ENCODE results near the gene FKBP7. TPM values are rescaled to one million over a fixed set of nuclear protein-coding genes. Genes with fewer than 3 reads are reported as not detected.

The FKBP7 gene
- total and polyA plus RNA-seq, 2 of the 13 experiments (the other 11 are each of a cell fraction or from before 2014, with no cell fraction given) = 12.4 to 14.8 TPM

DNA sequence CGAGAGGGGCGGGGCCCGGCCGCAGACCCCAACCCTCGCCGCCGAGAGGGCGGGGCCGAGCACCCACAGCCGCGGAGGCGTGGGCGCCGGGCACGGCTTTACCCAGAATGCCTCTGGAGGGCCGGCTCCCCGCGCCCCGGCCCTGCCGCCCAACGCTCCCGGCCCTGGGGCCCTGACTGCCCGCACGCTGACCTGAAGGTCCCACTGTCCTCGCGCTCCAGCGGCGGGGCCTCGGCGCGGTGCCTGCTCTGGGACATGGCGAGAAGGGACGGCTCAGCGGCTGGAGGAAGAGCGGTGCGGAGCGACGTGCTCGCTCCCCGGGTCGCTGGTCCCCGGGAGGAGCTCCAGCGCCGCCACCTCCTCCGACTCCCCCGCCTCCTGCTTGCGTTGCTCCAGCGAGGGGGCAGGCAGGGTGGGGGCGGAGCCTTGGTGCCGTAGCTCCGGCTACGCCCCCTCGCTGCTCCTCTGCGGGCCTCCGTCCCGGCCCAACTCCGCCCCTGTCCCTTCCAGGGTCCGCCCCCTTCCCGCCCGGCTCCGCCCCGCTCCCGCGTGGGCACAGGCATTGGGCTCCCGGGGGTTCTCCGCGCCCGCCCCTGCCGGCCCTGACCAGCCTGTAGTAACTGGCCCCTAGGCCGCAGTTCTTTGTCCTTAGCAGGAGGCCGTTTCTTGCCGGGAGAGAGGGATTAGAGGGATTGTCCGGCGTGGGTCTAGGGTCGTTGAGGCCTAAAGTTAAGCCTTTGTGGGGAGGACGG, 27.4 kb downstream of the FKBP7 start, which contains the start of the genes PJVK and PRKRA (continued):
- TF ChIP-seq CREB3 (CRISPR knock-in tag; IDR thresholded peaks at IDR 0.05) (peak; percentile 73; the same call in 1 of the 2 replicates), XRCC5 (optimal IDR thresholded peaks at IDR 0.05; ENCODE audit: low read length) (peak; percentile 74), NCOR1 (IDR thresholded peaks at IDR 0.05; ENCODE audit: borderline replicate concordance, low read length) (no peak; the same call in 1 of the 2 replicates), PPARG (CRISPR knock-in tag; conservative IDR thresholded peaks at IDR 0.05) (no peak; the same call in 1 of the 2 replicates), ATF1 (CRISPR knock-in tag; IDR thresholded peaks at IDR 0.05) (no peak), FLYWCH1 (CRISPR knock-in tag; IDR thresholded peaks at IDR 0.05) (no peak), ZNF550 (CRISPR knock-in tag; IDR thresholded peaks at IDR 0.05; ENCODE audit: borderline replicate concordance) (no peak), ZNF883 (CRISPR knock-in tag; IDR thresholded peaks at IDR 0.05; ENCODE audit: not compliant biosample characterization) (peak; percentile 96), TCF12 (IDR thresholded peaks at IDR 0.05) (no peak), TCF12 (CRISPR knock-in tag; IDR thresholded peaks at IDR 0.05) (peak; percentile 96), ZNF629 (CRISPR knock-in tag; conservative IDR thresholded peaks at IDR 0.05) (no peak), STAT5B (CRISPR knock-in tag; IDR thresholded peaks at IDR 0.05) (peak; percentile 87), U2AF1 (optimal IDR thresholded peaks at IDR 0.05; ENCODE audit: low read depth, low read length) (no peak), ZNF30 (CRISPR knock-in tag; IDR thresholded peaks at IDR 0.05) (peak; percentile 41; the same call in 1 of the 2 replicates), GLI4 (CRISPR knock-in tag; IDR thresholded peaks at IDR 0.05; ENCODE audit: borderline replicate concordance) (peak; percentile 29; the same call in 1 of the 2 replicates), SP4 (CRISPR knock-in tag; IDR thresholded peaks at IDR 0.05) (peak; percentile 97)
- TF ChIP-seq, protein P1, sequence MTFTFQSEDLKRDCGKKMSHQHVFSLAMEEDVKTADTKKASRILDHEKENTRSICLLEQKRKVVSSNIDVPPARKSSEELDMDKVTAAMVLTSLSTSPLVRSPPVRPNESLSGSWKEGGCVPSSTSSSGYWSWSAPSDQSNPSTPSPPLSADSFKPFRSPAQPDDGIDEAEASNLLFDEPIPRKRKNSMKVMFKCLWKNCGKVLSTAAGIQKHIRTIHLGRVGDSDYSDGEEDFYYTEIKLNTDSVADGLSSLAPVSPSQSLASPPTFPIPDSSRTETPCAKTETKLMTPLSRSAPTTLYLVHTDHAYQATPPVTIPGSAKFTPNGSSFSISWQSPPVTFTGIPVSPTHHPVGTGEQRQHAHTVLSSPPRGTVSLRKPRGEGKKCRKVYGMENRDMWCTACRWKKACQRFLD (CRISPR knock-in tag; IDR thresholded peaks at IDR 0.05; ENCODE audit: borderline replicate concordance) = peak; percentile 92
- TF ChIP-seq, protein P2, sequence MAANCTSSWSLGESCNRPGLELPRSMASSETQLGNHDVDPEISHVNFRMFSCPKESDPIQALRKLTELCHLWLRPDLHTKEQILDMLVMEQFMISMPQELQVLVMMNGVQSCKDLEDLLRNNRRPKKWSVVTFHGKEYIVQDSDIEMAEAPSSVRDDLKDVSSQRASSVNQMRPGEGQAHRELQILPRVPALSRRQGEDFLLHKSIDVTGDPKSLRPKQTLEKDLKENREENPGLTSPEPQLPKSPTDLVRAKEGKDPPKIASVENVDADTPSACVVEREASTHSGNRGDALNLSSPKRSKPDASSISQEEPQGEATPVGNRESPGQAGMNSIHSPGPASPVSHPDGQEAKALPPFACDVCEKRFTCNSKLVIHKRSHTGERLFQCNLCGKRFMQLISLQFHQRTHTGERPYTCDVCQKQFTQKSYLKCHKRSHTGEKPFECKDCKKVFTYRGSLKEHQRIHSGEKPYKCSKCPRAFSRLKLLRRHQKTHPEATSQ (CRISPR knock-in tag; IDR thresholded peaks at IDR 0.05; ENCODE audit: borderline replicate concordance) = peak; percentile 23; the same call in 1 of the 2 replicates
- TF ChIP-seq, protein P3, sequence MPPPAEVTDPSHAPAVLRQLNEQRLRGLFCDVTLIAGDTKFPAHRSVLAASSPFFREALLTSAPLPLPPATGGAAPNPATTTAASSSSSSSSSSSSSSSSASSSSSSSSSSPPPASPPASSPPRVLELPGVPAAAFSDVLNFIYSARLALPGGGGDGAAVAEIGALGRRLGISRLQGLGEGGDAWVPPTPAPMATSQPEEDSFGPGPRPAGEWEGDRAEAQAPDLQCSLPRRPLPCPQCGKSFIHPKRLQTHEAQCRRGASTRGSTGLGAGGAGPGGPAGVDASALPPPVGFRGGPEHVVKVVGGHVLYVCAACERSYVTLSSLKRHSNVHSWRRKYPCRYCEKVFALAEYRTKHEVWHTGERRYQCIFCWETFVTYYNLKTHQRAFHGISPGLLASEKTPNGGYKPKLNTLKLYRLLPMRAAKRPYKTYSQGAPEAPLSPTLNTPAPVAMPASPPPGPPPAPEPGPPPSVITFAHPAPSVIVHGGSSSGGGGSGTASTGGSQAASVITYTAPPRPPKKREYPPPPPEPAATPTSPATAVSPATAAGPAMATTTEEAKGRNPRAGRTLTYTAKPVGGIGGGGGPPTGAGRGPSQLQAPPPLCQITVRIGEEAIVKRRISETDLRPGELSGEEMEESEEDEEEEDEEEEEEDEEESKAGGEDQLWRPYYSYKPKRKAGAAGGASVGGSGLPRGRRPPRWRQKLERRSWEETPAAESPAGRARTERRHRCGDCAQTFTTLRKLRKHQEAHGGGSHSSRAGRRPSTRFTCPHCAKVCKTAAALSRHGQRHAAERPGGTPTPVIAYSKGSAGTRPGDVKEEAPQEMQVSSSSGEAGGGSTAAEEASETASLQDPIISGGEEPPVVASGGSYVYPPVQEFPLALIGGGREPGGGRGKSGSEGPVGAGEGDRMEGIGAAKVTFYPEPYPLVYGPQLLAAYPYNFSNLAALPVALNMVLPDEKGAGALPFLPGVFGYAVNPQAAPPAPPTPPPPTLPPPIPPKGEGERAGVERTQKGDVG (CRISPR knock-in tag; IDR thresholded peaks at IDR 0.05; ENCODE audit: borderline replicate concordance) = no peak; the same call in 1 of the 2 replicates
